ENCODE results near the gene PTGES.
"Not testable (repeated sequence)": the region's sequence is repeated elsewhere in the genome, so short reads cannot be mapped to it uniquely, and the experiment has no call there.

Gene PTGES

DNA sequence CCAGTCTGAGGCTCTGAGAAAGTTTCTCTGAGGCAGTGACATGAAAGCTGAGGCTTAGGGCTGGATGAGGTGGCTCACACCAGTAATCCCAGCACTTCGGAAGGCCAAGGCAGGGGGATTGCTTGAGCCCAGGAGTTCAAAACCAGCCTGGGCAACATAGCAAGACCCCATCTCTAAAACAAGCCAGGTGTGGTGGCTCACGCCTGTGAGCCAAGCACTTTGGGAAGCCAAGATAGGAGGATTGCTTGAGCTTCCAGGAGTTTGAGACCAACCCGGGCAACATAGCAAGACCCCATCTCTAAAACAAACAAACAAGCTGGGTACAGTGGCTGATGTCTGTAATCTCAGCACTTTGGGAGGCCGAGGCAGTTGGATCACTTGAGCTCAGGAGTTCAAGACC lies 3.8 kb downstream of the PTGES start:
- not testable (repeated sequence) for DNase-seq (ENCODE audit: extremely low read depth in 1 of 2, low read depth in 1 of 2)

DNA sequence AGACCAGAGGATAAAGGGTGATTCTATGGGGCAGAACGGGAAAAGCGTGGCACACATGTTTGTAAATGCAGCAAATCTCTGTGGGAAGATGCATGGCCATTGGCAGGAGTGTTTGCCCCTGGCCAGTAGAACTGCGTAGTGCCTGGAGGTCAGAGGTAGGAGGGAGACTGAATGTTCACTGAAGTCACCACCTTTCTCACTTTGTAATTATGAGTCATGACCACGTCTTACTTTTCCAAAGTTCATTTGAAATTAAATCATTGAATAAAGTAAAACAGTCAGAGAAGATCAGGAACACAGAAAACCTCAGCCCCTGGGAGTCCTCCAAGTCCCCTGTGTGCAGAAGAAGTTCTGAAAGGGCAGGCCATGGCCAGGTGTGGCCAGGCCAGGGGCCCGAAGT lies 4.6 kb downstream of the PTGES start:
- DNase-seq (ENCODE audit: extremely low read depth in 1 of 2, low read depth in 1 of 2) = no peak

DNA sequence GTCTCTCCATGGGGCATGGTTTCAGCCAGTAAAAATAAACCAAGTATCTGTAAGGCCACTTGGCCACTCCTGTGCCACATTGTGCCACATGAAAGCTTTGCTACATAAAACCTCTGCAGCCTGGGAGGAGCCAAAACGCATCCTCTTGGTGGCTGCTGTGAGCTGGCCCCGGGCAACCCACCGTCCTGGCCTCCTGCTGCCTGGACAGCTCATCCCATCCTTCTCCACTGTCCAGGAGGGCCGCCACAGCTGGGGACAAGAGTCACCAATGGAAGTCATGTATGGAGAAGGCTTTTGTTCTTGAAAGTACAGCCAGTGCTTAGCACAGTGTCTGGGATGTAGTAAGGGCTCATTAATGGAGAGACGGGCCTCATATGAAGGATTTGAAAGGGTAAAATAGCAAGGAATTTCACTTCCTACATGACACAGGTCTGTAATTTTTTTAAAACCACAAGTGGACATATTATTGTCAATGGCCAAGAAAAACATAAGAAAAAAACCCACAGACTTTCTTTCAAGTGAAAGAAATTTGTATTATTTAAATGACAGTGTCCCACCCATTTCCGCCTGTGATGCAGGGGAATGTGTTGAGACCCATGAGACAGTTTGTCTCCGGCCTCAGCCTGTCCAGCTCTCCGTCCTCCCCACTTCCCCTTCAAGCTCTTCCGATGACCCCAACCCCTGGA lies 6.6 kb downstream of the PTGES start:
- DNase-seq (ENCODE audit: extremely low read depth in 1 of 2, low read depth in 1 of 2) = no peak

DNA sequence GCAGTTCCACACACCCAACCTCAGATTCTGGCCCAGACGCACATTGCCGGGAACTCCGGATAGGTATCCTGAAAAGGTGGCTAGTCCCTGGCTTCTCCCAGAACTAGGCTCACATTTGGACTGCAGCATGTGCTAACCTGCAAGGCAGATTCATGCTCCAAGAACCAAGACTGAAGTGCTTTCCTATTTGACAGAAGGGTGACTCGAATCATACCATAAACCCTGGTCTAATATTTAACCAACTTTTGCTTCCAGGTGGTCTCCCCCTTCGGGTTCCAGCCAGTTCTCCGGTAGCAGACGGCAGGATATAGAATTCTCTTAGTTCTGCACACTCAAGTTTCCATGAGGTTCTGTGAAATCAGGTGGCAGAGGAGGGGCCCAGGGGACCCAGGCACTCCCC lies 7.6 kb downstream of the PTGES start:
- no peak for DNase-seq (ENCODE audit: extremely low read depth in 1 of 2, low read depth in 1 of 2)

DNA sequence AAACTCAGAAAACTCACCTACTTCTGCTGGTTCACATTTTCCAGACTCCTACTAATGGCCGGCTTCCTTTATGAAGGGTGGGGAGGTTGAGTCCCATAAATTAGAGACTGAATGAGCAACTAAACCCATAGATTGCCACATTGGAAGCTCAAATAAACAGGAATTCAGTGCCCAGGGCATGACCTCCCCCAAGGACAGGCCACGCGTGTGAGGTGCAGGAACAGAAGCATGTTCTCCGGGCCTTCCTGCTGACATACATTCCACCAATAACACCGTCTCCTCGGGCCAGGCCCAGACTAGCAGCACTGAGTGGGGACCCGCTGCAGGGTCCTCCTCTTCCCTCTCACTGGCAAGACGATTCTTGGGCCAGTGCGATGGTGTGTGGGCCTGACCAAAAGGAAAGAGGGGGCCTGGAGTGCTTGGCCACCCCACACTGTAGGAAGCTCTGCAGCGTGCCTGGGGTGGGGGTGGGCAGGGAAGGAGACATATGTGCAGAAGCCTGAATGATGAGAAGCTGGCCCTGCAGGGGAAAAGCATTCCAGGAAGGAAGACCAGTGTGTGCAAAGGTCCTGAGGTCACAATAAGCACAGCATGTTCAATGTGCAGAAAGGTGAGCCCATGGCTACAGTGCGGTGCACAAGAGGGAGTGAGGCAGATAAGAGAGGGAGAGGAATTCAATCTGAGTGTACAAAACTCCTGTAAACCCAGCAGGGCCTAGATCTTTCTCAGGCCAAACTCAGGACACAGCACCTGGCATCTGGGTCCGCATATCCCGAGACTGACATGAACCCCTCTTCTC lies 12.0 kb downstream of the PTGES start:
- no peak for DNase-seq (ENCODE audit: extremely low read depth in 1 of 2, low read depth in 1 of 2)

DNA sequence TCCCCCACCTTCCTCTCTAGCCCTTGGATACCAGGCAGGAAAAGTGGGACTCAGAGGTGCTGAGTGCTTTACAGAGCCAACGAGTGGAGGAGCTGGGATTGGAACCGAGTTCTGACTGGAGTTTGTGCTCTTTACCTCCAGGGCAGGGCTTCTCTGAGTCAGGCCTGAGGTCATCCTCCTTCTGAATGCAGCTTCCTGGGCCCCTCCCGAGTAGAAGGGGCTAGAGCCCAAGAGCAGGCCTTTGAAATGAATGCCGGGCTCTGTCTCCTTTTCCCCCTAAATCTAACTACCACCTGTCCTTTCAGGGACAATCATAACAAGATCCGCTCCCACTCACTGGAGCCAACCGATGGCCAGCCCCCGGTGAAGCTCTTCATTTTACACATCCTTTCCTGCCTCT lies 12.7 kb downstream of the PTGES start:
- DNase-seq (ENCODE audit: extremely low read depth in 1 of 2, low read depth in 1 of 2) = no peak

DNA sequence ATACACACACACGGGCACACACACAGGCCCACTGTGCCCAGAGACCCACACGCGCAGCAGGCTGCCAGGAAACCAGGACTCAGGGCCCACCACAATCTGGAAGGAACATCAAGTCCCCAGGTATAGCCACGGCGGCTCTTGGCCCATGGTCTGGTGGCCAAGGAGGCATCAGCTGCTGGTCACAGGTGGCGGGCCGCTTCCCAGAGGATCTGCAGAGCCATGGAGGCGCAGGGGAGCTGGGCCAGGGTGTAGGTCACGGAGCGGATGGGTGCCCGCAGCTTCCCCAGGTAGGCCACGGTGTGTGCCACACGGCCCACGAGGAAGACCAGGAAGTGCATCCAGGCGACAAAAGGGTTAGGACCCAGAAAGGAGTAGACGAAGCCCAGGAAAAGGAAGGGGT lies 13.4 kb downstream of the PTGES start:
- no peak for DNase-seq (ENCODE audit: extremely low read depth in 1 of 2, low read depth in 1 of 2)

DNA sequence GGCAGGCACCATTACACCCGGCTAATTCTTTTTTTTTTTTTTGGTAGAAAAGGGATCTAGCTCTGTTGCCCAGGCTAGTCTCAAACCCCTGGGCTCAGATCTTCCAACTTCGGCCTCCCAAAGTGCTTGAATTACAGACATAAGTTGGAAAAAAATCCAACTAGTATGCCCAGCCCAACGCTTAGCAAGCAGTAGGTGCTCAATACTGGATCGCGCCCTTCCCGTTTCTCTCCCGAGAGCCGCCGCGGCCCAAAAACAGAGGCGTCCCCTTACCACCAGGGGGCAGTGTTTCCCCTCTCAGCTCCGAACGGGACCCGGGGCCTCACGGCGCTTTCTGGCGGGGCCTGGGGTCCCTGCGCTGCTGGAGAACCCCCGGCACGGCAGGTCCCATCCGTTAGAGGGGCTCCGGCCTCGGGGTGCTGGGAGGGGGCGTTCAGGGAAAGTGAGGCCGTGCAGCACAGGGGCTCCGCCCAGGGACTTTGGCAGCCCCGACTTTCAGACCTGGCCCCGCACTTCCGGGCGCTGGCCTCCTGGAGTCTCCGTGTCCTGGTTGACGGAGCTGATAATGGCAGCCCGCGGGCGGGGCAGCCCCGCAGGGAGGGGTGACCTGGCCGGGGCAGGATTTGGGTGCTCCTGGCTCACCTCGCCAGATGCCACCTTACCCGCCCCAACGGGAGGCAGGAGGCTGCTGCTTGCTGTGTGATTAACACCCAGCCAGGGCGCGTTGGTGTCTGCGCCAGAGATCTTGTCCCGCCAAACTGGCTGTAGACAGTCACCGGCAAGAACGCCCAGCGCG lies 15.2 kb downstream of the PTGES start:
- peak; percentile 58 to 74 for DNase-seq (ENCODE audit: extremely low read depth in 1 of 2, low read depth in 1 of 2)

DNA sequence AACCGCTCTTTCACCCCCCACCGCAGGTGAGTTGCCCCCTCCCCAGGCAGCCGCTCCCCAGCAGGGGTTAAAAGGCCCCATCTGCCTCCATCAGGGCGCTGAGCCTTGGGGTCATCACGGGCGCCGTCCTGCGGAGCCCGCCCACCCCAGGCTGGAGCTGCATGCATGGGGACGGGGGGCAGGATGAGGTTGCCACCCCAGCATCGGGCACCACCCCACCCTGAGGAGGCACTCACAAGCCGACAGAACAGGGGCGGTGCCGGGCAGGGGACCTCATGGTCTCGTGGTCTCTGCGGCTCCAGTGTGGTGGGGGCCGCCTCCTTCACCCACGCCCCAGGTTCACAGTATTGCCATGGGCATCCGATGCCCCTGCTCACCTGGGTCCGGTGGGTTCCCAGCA lies 16.5 kb downstream of the PTGES start:
- no peak for DNase-seq (ENCODE audit: extremely low read depth in 1 of 2, low read depth in 1 of 2)

DNA sequence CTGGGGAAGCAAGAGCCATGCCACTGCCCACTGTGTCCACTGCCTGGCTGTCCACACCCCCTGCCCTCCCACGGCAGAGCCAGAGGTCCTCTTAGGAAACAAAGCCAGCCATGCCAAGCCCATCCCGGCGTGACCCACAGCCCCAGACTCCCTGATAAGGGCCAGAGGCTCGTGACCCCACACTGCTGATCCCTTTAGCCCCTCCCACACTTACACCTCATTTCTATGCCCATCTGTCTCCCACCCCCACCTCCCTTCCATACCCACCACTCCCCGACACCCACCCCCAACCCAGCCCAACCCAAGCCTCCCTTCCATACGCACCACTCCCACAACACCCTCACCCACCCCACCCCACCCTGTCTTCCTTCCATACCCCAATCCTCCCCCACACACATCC lies 17.3 kb downstream of the PTGES start:
- no peak for DNase-seq (ENCODE audit: extremely low read depth in 1 of 2, low read depth in 1 of 2)

DNA sequence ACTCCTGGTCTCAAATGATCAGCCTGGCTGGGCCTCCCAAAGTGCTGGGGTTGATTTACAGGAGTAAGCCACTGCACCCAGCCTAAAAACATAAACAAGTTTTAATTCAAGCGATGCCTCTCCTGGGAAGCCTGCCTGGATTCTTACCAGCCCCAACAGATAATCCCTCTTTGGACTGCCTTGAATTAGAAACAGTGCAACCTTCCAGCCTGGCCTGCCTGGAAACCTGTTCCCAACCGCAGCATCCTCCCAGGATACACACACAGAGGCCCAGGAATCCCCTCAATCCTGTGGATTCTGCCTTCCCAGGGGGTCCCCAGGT lies 19.2 kb downstream of the PTGES start:
- no peak for DNase-seq (ENCODE audit: extremely low read depth in 1 of 2, low read depth in 1 of 2)

DNA sequence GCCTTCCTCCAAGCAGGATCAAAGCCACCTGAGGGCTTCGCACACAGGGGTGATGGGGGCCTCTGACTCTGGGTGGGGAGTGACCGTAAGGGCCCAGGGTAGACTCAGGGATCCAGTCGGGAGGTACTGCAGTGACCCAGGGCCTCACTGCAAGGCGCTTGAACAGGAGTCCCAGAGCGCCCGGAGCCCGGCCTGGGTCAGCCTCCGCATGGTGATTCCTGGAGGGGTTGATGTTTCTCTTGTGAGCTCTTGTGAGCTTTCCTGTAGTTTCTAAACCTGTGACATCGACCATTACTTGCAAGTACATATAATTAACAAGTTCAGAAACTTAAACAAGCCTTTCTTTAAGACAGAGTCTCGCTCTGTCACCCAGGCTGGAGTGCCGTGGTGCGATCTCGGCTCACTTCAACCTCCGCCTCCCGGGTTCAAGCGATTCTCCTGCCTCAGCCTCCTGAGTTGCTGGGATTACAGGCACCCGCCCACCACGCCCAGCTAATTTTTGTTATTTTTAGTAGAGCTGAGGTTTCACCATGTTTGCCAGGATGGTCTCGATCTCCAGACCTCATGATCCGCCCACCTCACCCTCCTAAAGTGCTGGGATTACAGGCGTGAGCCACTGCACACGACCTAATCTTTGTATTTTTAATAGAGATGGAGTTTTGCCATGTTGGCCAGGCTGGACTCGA lies 19.8 kb downstream of the PTGES start:
- DNase-seq (ENCODE audit: extremely low read depth in 1 of 2, low read depth in 1 of 2) = no peak

DNA sequence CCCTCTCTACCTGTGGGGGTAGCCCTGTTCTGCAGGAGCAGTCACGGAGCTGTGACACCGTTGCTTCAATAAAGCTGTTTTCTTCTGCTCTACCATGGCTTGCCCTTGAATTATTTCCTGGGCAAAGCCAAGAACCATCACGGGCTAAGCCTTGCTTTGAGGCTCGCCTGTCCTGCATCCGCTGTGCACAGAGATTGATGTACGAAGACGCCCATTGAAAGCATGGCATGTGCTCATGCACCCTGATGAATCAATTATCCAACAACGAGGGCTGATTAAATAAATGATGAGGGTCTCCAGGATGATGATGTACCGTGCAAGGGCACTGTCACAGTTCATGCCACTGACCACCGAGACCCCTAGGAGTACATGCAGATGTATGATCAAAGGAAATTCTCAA lies 20.7 kb downstream of the PTGES start:
- no peak for DNase-seq (ENCODE audit: extremely low read depth in 1 of 2, low read depth in 1 of 2)

DNA sequence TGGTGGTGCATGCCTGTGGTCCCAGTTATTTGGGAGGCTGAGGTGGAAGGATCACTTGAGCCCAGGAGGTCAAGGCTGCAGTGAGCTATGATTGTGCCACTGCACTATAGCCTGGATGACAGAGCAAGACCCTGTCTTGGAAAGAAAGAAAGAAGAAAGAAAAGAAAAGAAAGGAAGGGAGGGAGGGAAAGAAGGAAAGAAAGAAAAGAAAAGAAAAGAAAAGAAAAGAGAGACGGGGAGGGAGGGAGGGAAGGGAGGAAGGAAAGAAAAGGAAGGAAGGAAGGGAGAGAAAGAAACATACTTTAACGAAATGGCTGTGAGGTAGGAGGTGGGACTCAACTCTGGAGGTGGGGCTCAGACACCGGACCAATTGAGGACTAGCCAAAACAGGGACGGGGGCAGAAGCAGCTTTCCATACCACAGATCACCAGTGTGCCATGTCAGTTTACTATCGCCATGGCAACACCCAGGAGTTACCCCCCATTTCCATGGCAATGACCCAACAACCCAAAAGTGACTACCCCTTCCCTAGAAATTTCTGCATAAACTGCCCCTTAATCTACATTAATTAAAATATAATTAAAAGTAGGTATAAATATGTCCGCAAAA lies 21.3 kb downstream of the PTGES start:
- no peak for DNase-seq (ENCODE audit: extremely low read depth in 1 of 2, low read depth in 1 of 2)

DNA sequence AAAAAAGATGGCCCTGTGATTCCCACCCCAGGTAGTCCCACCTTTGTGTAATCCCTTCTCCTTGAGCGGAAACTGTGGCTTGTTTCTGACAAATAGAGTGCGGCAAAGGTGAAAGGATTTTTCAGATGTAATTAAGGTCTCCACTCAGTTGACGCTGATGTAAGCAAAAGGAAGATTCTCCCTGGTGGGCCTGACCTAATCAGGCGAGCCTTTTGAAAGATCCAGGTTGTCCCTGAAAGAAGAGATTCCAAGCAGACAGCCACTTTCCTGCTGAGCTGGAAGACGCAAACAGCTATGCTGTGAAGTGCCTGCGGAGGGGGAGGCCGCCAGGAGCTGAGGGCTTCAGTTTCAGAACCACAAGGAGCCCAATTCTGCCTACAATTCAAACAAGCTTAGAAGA lies 24.1 kb downstream of the PTGES start:
- DNase-seq (ENCODE audit: extremely low read depth in 1 of 2, low read depth in 1 of 2) = no peak

DNA sequence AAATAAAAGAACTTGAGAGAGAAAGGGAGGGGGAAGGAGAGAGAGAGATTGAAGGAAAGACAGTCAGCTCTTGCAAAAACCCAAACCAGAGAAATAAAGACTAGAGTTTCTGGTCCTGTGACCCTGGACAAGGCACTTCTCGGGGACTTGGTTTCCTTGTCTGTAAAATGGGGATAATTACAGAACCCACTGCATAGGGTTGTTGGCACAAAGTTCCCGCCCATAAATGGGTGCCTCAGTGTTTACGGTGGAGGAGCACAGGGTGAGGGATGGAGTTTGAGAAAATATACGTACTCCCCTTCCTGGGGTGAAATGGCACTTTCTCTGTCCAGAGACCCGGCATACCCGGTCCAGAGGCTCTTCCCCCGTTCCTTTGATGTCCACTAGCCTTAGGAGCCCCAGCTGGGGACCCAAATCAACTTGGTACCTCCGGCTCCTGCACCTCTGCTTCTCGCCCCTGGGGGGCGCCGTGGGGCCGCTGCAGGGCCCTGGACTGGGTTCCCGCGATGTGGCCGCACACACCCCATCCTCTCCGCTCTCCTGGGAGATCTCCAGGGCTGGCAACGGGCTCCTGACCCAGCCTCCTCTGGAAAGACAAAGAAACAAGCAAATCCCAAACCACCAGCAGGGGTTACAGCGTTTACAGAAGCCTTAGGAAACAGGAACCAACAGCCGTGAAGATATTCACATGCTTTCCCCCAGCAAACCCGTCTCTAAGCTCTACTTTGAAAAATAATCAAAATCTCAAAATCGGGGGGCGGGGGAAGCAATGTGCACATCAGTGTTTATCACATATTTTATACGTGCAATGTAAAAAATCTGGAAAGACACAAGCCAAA lies 26.3 kb downstream of the PTGES start:
- peak in 1 of 2 donors; percentile 38 for DNase-seq (ENCODE audit: extremely low read depth in 1 of 2, low read depth in 1 of 2)

DNA sequence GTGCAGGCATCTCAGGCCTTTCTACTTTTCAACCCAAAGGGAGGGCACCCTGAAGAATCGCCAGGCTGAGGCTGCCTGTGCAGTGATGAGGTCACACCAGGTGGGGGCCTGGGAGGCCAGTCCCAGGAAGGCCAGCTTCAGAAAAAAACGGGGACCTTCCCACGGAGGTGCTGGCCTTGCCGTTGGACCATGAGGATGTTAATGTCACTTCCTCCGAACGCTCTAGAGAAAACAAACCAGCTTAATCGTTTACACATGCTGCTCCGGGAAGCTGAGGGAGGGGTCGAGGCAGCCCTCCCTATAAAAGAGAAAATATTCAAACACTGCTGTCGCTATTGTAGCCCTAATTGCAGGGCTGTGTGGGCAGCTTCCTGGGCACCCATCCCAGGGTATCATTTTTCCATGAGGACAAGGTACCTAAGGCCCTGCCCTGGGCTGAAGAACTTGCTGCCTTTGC lies 27.0 kb downstream of the PTGES start:
- DNase-seq (ENCODE audit: extremely low read depth in 1 of 2, low read depth in 1 of 2) = no peak

DNA sequence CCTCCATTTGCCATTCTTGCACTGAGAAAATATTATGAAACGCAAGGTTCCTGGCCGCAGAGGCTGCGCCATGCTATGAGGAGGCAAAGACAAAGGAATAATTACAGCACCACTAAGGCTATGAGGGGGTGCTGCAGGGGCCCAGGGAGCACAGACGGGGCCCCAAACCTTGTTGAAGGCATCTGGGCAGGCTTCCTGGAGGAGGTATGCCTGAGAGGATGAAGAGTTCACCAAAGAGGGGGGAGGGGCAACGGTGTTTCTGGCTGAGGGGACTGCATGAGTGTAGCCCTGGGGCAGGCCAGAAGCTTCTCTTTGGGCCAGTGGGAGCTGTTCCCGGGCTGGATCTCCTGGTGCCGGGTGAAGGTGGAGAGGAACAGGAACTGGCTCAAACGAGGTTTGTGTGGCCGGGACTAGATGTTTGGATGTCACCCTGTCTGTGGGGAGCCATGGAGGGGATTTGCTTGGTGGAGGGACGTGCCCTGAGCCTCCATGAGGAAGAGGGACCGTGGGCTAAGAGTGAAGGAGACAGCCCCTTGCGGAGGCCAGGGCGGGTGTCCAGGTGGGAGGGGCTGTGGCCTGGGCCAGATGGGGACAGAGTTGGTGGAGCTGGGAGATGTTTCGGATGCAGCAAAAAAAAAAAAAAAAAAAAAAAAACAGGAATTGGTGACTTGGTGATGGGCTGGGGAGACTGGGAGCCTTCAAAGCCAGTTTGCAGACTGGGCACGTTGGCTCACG lies 28.2 kb downstream of the PTGES start:
- DNase-seq (ENCODE audit: extremely low read depth in 1 of 2, low read depth in 1 of 2) = no peak

DNA sequence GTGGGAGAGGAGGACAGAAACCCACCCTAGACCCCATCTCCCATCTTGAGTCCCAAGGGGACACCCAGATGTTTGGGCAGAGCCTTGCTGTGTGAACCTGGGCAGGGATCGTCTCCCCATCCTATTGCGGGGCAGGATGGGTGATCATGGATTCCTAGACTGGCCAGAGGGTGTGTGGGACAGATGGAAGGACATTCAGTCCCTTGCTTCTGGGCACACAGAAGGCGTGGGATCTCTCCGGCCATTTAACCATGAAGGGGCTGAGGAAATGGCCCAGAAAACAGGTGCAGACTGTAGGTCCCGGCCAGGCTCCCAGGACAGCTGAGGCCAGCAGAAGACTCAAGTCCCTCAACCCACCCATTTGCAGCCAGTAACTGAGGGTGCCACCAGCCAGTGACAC lies 29.9 kb downstream of the PTGES start:
- DNase-seq (ENCODE audit: extremely low read depth in 1 of 2, low read depth in 1 of 2) = no peak
